NCI-H1436 treated with DMSO at 0.1 percent for 48 hours (cell line): ENCODE results near the gene TBC1D2.

ENCODE experiments used
- DNase-seq: peaks from one replicate; lab custom pipeline; 2025; lab: John Stamatoyannopoulos, UW

TBC1D2 gene

GRCh38 chr9:98171176-98171925 is 84.1 kb downstream of the TBC1D2 start:
- no peak for DNase-seq

GRCh38 chr9:98168941-98169488 is 86.4 kb downstream of the TBC1D2 start:
- DNase-seq, result no peak

- DNase-seq, result no peak
Observed at GRCh38 chr9:98168153-98168780, 87.2 kb downstream of the TBC1D2 start.

GRCh38 chr9:98164912-98165311 is 90.5 kb downstream of the TBC1D2 start:
- DNase-seq, result no peak

- DNase-seq, result no peak
Observed at GRCh38 chr9:98162613-98163012, 92.8 kb downstream of the TBC1D2 start.

GRCh38 chr9:98161851-98162250 is 93.6 kb downstream of the TBC1D2 start:
- no peak for DNase-seq

GRCh38 chr9:98159790-98160189 is 95.7 kb downstream of the TBC1D2 start:
- no peak for DNase-seq

- DNase-seq, result no peak
Observed at GRCh38 chr9:98159301-98159700, 96.1 kb downstream of the TBC1D2 start.

- no peak for DNase-seq
Observed at GRCh38 chr9:98158071-98158831, 97.2 kb downstream of the TBC1D2 start.

- DNase-seq, result no peak
Observed at GRCh38 chr9:98157372-98157771, 98.1 kb downstream of the TBC1D2 start.

GRCh38 chr9:98154678-98155077 is 100.8 kb downstream of the TBC1D2 start:
- DNase-seq, result no peak

- DNase-seq, result no peak
Observed at GRCh38 chr9:98152526-98152925, 102.9 kb downstream of the TBC1D2 start.

GRCh38 chr9:98150721-98151120 is 104.7 kb downstream of the TBC1D2 start:
- DNase-seq, result no peak

GRCh38 chr9:98150164-98150563 is 105.3 kb downstream of the TBC1D2 start:
- no peak for DNase-seq

GRCh38 chr9:98149422-98149821 is 106.0 kb downstream of the TBC1D2 start:
- DNase-seq, result no peak
